Kasumi-1 (cell line): ENCODE results near the gene P3H1.
A peak's percentile ranks its signal among the peaks of the same experiment; 100 is the strongest.
"Not testable (repeated sequence)": the region's sequence is repeated elsewhere in the genome, so short reads cannot be mapped to it uniquely, and the experiment has no call there.

Experiments
- DNase-seq, 2 experiments: peaks; one replicate each; lab custom pipeline; 2025; lab: John Stamatoyannopoulos, UW

Gene P3H1, protein sequence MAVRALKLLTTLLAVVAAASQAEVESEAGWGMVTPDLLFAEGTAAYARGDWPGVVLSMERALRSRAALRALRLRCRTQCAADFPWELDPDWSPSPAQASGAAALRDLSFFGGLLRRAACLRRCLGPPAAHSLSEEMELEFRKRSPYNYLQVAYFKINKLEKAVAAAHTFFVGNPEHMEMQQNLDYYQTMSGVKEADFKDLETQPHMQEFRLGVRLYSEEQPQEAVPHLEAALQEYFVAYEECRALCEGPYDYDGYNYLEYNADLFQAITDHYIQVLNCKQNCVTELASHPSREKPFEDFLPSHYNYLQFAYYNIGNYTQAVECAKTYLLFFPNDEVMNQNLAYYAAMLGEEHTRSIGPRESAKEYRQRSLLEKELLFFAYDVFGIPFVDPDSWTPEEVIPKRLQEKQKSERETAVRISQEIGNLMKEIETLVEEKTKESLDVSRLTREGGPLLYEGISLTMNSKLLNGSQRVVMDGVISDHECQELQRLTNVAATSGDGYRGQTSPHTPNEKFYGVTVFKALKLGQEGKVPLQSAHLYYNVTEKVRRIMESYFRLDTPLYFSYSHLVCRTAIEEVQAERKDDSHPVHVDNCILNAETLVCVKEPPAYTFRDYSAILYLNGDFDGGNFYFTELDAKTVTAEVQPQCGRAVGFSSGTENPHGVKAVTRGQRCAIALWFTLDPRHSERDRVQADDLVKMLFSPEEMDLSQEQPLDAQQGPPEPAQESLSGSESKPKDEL

GRCh38 chr1:42766741-42767509 lies at the start of gene P3H1, which contains the start of gene C1orf50:
TSS of gene P3H1 (minus strand) at chr1:42767028. CDS start at chr1:42766971, 57 bp downstream.
TSS of gene C1orf50 (plus strand) at chr1:42767249. CDS start at chr1:42767312, 63 bp downstream.
- peak; percentile 97 to 98 for DNase-seq

- DNase-seq: peak; percentile 22 to 25
Observed at GRCh38 chr1:42815941-42816584, 49.2 kb upstream of the P3H1 start.

- not testable (repeated sequence) for DNase-seq
Observed at GRCh38 chr1:42814815-42815214, 48.0 kb upstream of the P3H1 start.

- no peak for DNase-seq
Observed at GRCh38 chr1:42807056-42807668, 40.3 kb upstream of the P3H1 start.

DNA sequence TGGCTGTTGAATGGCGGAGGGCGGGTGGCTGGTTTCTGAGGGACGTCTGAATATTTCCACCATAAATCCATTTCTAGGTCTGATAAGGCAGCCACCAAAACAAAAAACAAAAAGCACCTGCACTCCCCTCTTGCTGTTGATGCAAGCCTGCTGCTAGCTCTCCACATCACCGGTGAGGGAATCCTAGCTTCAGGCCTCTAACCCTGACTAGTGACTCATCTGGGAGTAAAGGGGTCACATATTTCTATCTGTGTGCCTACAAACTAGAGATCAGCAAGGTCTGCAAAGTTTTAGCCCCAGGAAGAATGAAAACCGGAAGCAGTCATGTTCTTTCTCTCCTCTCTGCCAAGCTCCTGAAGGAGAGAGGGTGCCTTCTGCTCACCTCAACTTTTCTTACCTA lies 39.8 kb upstream of the P3H1 start:
- no peak for DNase-seq

GRCh38 chr1:42806171-42806570 lies 39.3 kb upstream of the P3H1 start:
- no peak for DNase-seq

DNA sequence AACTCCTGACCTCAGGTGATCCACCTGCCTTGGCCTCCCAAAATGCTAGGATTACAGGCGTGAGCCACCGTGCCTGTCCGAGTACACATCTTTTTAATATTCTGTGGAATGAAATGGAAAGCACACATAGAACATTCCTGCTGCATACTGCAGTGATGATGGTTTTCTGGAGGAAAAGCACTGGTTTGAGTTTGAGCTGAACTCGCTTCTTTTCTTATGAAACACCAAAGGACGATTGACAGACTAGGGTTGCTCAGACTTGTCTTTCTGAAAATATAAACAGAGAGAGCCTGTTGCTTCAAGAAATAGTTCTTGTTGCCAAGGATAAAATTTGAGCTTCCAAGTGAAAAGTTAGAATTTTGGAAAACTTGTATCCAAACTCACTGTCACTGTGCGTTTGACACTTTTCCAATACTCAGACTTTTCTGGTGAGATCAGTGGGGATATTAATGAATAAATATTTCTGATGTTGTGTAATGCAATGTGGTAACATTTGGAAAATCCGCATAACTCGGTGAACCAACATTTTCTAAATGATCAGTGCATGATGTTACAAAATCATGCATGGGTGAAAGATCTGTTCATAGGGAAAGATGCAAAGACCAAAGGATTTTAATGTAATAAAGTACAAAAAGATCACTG lies 35.1 kb upstream of the P3H1 start:
- DNase-seq: no peak

GRCh38 chr1:42797979-42798378 lies 31.2 kb upstream of the P3H1 start:
- DNase-seq: no peak

DNA sequence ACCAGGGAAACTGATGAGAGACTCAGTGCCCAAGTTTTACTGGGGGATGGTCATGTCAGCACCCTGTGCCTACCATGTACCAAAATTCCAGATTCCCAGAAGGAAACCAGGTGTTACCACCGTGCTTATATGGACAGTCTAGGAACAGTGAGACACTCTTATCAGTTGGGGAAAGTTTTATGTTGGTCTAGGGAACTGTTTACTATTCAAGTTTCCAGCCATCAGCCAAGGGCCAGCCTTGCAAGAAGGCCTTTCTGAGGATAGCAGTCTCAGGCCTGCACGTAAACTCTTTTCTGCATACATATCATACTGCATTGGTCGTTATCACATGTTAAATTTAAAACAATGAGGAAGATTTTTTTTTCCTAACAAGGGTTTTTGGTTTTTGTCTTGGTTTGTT lies 30.6 kb upstream of the P3H1 start:
- no peak for DNase-seq

DNA sequence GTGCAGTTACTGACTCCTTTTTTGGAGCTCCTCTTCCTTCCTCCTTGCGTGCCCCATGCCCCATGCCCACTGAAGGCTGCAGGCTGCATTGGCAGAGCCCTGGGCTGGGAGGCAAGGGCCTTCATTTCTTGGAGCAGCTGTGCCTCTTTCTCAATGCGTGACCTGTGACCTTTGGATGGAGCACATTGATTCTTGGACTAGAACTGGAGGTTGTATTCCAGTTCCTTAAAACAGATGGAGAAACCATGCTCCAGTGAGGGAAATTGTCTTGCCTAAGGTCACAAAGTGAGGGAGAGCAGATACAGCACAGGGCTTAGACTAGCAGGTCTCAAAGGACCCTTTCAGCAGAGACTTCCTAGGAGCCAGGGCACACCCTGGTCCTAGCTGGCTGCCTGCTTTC lies 27.0 kb upstream of the P3H1 start:
- no peak for DNase-seq

GRCh38 chr1:42788021-42788420 lies 21.2 kb upstream of the P3H1 start:
- no peak for DNase-seq

DNA sequence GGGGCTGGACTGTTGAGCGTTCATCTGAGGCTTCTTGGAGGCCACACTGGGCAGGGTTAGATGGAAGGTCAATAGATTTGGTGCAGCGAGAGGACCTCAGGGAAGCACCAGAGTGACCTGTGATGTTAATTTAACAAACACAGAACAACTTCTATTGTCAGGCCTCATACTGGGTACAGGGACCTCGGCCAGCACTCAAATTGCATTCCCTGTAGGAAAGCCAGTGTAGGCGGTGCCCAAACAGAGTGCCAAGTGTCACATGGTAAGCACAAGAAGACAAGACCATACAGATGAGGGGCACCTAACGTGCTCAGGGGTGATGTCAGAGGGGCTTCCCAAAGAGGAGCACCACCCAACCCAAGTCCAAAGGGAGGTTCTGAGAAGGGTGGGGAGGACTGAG lies 19.3 kb upstream of the P3H1 start:
- DNase-seq: no peak

DNA sequence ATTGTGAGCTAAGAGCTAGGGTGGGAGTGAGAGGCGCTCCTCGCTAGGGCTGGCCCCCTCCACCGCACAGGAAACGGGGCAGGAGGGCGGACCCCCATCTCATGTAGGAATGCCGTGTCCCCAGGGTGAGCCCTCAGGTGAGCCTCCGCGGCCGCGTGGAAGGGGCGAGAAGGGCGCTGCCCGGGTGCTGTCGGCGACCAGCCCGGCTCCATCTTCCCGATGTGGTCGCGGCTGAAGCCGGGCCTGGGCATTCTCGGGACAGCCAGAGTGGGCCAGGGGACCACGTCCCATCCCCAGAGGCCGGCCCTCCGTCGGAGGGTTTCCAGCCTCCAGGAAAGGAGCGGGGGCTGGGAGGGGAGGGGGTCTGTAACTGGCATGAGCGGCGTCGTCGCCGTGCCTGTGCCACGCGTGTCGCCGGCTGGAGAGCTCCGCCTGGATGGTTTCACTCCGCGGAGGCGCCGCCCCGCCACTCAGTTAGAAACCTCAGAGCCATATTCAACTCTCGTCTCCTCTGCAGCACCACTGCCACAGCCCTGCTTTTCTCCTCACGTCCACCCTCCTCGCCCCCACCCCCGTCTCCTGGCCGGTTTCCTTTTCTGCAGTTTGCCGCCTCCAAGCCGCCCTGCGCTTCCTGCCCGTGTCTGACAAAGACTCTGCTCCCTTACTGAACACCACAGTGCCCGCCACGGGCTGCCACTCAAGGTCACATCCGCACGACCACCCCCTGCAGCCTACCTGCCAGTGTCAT lies 18.3 kb upstream of the P3H1 start, which contains the start of gene TMEM269:
Gene TMEM269, plus strand, starts transcription at position 46 of the 748 bp plus-strand sequence. CDS start 4,903 bp downstream, outside the sequence.
- DNase-seq: no peak

GRCh38 chr1:42784547-42784945 lies 17.7 kb upstream of the P3H1 start:
- DNase-seq: no peak

DNA sequence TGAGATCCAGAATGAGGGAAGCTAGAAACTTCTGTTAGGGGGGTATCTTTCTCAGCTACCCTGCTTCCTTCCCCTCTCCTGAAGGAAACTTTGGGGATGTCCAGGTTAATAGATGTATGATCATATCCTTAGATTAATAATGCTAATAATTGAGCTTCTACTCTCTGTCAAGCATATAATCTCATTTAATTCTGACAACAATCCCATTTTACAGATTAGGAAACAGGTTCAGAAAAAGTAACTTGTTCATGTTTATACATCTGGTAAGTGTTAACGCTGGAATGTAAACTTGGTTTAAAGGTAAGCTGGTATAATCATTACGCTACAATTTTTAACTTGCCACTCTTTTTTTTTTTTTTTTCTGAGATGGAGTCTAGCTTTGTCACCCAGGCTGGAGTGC lies 16.3 kb upstream of the P3H1 start:
- DNase-seq: no peak

GRCh38 chr1:42780176-42780575 lies 13.3 kb upstream of the P3H1 start:
- DNase-seq: no peak

- no peak for DNase-seq
Observed at GRCh38 chr1:42779725-42780124, 12.9 kb upstream of the P3H1 start.

- peak; percentile 47 to 72 for DNase-seq
Observed at GRCh38 chr1:42777852-42778251, 11.0 kb upstream of the P3H1 start.

DNA sequence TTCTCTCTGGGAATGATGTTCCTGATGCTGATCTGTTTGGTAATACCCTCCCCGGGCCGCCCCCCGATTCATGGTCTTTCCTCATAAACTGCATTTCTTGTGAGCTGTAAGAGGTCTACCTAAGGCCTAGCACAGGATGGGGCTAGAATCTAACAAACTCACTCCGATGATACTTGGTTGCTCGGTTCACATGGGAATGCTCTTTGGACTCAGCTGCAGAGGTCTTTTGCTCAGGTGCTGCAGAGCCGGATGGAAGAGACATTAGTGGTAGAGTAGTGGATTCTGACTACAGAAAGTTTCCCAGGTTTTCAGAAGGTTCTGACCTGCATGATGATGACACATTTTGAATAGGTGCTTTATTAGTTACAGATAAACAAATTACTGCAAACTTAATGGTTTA lies 9.7 kb upstream of the P3H1 start:
- no peak for DNase-seq

- no peak for DNase-seq
Observed at GRCh38 chr1:42774928-42775526, 8.2 kb upstream of the P3H1 start.
